Fibroblast of the aortic adventitia (primary cell): ENCODE results near the gene LINC01488. TPM values are rescaled to one million over a fixed set of nuclear protein-coding genes. Genes with fewer than 3 reads are reported as not detected.

Source experiments
- DNase-seq: peaks from one replicate; pipeline ENCODE4 v3.0.0-alpha.2; 2010; ENCODE audit warnings: low read depth
- H3K4me3 ChIP-seq: 2 replicates; pipeline ENCODE4 v1.5.1; 2011; ENCODE audit warnings: low read depth, mild to moderate bottlenecking, control low read depth, low read length, moderate library complexity
- total RNA-seq: library from RNA; depleted of rRNA; stranded (reverse); fragments of >200 nt; gene quantifications from 2 replicates; pipeline ENCODE4 v1.2.3, GENCODE V29; 2012; ENCODE audit warnings: low replicate concordance
- TF ChIP-seq, protein P1 (sequence below): IDR thresholded peaks from 2 replicates; pipeline ENCODE4 v1.5.1; 2011; ENCODE audit warnings: mild to moderate bottlenecking, low read length, control low read depth, inconsistent platforms; ENCODE audit not compliant: insufficient read depth

The LINC01488 gene
- total RNA-seq, 1 donor: not detected

- TF ChIP-seq, protein P1, sequence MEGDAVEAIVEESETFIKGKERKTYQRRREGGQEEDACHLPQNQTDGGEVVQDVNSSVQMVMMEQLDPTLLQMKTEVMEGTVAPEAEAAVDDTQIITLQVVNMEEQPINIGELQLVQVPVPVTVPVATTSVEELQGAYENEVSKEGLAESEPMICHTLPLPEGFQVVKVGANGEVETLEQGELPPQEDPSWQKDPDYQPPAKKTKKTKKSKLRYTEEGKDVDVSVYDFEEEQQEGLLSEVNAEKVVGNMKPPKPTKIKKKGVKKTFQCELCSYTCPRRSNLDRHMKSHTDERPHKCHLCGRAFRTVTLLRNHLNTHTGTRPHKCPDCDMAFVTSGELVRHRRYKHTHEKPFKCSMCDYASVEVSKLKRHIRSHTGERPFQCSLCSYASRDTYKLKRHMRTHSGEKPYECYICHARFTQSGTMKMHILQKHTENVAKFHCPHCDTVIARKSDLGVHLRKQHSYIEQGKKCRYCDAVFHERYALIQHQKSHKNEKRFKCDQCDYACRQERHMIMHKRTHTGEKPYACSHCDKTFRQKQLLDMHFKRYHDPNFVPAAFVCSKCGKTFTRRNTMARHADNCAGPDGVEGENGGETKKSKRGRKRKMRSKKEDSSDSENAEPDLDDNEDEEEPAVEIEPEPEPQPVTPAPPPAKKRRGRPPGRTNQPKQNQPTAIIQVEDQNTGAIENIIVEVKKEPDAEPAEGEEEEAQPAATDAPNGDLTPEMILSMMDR: no peak
- no peak for DNase-seq
- no peak overlapping the region for H3K4me3 ChIP-seq
Measured at GRCh38 chr11:69446108-69446507, 35.4 kb upstream of the LINC01488 start.

GRCh38 chr11:69447786-69448185 is 33.7 kb upstream of the LINC01488 start:
- no peak overlapping the region for H3K4me3 ChIP-seq
- DNase-seq: no peak
- TF ChIP-seq, protein P1: no peak

- TF ChIP-seq, protein P1: no peak
- no peak for DNase-seq
- no peak overlapping the region for H3K4me3 ChIP-seq
Measured at GRCh38 chr11:69448471-69449284, 32.8 kb upstream of the LINC01488 start.

- no peak overlapping the region for H3K4me3 ChIP-seq
- TF ChIP-seq, protein P1: no peak
- DNase-seq: peak; percentile 15
Measured at GRCh38 chr11:69449320-69450063, 32.0 kb upstream of the LINC01488 start.

GRCh38 chr11:69450064-69450856 is 31.2 kb upstream of the LINC01488 start:
- H3K4me3 ChIP-seq: no peak overlapping the region
- DNase-seq: no peak
- TF ChIP-seq, protein P1: no peak

DNA sequence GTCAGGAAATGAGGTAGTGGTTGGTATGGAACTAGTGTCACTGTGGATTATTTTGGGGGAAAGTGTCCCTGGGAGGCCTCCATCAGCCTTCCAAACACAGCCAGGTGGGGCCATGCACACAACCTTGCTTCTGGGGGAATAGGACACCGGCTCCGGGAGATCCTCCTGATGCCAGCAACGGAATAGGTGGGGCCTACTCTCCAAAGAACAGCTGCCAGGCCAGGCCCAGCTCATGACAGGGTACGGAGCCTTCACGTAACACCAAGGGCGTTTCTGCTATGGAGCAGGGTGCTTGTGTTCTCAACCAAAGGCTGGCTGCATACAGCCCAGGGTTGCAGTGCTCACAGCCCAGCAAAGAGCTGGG is 30.6 kb upstream of the LINC01488 start:
- no peak overlapping the region for H3K4me3 ChIP-seq
- no peak for DNase-seq
- TF ChIP-seq, protein P1: no peak
